Measurements from ENCODE around the gene NUPR1.

The NUPR1 gene, protein sequence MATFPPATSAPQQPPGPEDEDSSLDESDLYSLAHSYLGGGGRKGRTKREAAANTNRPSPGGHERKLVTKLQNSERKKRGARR

DNA sequence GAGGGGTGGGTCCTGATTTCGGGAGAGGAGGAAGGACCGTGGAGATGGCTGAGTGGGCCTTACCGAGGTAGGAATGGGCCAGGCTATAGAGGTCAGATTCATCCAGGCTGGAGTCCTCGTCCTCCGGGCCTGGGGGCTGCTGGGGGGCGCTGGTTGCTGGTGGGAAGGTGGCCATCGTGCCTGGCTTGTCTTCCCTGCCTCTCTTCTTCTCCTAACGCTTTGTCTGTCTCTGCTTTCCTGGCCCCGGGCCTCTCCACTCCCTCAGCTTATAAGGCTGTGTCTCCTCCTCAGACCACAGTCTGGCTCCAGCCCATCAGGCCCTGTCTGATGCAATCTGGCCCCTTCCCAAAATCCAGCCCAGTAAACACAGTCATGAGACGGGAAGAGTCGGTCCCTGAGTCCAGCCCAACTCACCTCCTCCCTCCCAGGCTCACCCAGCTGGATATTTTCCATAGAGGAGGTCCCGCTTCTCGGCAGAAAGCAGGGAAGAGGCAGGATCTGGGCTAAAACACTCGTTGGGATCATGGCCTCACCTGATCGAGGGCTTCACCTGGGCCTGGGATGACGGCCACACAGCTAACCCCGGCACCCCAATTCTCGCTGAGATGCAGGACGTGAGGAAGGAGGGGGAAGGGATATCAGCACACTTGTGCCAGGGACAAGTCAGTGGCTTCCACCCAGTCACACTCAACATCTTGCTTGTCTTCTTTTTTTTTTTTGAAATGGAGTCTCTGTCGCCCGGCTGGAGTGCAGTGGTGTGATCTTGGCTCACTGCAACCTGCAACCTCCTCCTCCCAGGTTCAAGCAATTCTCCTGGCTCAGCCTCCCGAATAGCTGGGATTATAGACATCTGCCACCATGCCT is at the start of gene NUPR1:
TSS of gene NUPR1 (minus strand) at position 242 of the 864 bp plus-strand sequence. CDS start at position 175, 67 bp downstream.
- DNase-seq: no peak
- TF ChIP-seq GATA1 (IDR thresholded peaks at IDR 0.05; ENCODE audit: low read depth, low read length): no peak
- no peak for TF ChIP-seq POLR2A (IDR thresholded peaks at IDR 0.05; ENCODE audit: low read length)

DNA sequence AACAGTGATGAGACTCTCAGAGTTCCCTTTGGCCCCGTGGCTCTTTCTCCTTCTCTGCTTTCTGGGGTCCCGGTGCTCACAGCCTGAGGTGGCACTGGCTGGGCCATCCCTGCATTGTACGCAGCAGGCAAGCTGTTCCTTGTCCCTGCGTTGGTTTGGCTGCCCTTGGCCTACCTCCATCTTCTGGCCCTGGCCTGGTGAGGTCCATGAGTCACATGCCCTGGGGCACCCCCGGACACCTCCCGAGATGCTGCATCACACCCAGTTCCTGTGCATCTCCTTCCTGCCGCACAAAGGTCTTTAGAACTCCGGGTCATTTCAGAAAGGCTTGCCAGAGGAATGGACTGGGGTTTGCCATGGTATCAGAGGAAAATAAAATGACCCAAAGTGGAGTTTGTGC is 48.6 kb upstream of the NUPR1 start:
- DNase-seq: no peak
- TF ChIP-seq POLR2A (IDR thresholded peaks at IDR 0.05; ENCODE audit: low read length): no peak
- no peak for TF ChIP-seq GATA1 (IDR thresholded peaks at IDR 0.05; ENCODE audit: low read depth, low read length)

DNA sequence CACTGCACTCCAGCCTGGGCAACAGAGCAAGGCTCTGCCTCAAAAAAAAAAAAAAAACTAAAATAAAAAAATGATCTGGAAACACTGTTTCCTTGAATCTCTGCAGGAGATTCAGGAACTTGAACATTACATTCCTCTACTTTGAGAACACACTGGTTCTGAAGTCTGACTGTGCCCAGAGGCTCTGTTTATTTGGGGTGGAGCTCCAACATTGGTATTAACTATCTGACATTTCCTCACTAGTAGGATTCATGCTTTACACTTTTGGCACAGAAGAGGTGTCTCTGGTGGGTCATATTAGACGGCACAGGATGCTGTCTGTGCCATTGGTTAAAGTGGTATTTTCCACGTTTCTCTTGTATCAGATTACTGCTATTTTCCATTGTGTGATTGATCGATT is 47.7 kb upstream of the NUPR1 start:
- no peak for DNase-seq
- TF ChIP-seq POLR2A (IDR thresholded peaks at IDR 0.05; ENCODE audit: low read length): no peak
- no peak for TF ChIP-seq GATA1 (IDR thresholded peaks at IDR 0.05; ENCODE audit: low read depth, low read length)

DNA sequence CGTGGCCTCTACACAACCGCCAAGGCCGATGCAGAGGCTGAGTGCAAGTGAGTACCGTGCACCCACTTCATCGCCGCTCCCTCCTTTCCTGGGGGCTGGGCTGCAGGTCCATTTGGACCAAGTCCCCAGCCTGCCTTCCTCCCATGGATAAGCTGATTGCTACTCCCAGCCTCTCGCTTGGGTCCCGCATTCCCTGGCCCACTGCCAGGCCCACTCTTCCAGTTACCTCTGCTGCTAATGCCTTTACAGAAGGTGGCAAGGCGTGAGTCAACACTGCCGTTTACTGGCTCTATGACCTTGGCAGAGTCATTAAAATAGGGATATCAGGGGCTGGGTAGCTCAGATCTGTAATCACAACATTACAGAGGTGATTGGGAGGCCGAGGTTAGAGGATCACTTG is 46.9 kb upstream of the NUPR1 start:
- no peak for DNase-seq
- no peak for TF ChIP-seq POLR2A (IDR thresholded peaks at IDR 0.05; ENCODE audit: low read length)
- no peak for TF ChIP-seq GATA1 (IDR thresholded peaks at IDR 0.05; ENCODE audit: low read depth, low read length)

DNA sequence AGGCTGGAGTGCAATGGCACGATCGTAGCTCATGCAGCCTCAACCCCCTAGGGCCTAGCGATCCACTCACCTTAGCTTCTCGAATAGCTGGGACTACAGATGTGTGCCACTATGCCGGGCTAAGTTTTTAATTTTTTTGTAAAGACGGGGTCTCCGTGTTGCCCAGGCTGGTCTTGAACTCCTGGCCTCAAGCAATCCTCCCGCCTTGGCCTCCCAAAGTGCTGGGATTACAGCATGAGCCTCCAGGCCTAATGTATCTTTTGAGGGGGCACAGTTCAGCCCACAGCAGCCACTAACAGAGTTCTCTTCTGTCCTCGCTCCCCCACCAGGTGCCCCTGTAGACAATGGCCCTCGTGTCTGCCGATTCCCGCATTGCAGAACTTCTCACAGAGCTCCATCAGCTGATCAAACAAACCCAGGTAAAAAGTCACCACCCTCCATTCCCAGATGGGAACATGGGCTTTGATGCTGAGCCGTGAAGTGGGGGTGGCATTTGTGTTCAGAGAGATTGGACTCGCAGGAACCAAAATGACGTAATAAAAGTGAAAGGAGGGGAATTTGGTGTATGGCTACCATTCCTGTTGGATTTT is 42.0 kb upstream of the NUPR1 start:
- TF ChIP-seq GATA1 (IDR thresholded peaks at IDR 0.05; ENCODE audit: low read depth, low read length) (no peak), POLR2A (IDR thresholded peaks at IDR 0.05; ENCODE audit: low read length) (no peak)
- no peak for DNase-seq

DNA sequence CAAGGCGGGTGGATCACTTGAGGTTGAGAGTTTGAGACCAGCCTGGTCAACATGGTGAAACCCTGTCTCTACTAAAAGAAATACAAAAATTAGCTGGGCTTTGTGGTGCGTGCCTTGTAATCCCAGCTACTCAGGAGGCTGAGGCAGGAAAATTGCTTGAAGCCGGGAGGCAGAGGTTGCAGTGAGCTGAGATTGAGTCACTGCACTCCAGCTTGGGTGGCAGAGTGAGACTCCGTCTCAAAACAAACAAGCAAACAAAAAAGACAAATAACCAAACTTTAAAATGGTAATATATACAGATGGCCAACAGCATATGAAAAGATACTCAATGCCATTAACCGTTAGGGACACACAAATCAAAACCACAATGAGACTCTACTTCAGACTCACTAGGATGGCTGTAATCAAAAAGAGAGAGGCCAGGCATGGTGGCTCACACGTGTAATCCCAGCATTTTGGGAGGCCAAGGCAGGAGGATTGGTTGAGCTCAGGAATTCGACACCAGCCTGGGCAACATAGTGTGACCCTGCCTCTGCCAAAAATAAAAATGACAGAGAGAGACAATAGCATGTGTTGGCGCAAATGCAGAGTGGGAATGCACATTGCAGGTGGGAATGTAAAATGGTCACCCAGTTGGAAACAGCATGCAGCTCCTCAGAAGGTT is 36.8 kb upstream of the NUPR1 start:
- no peak for DNase-seq
- no peak for TF ChIP-seq POLR2A (IDR thresholded peaks at IDR 0.05; ENCODE audit: low read length)
- no peak for TF ChIP-seq GATA1 (IDR thresholded peaks at IDR 0.05; ENCODE audit: low read depth, low read length)

DNA sequence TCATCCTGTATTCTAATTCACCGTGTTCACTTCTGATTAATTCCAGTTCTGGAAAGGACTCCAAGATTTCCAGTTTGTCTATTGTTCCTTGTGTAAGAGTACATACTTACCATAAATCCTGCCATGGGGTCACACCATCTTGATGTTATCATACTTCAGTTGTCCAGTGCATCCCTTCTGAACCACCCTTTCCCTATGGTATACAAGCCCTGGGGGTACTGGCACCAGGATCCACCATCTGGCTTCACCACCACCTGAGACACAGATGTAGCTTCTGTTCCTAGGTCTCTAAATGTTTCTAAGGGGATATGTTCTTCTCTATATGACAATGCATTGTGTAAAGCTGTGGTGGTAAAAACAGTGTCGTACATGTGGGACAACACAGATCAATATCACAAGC is 36.2 kb upstream of the NUPR1 start:
- TF ChIP-seq GATA1 (IDR thresholded peaks at IDR 0.05; ENCODE audit: low read depth, low read length) (no peak), POLR2A (IDR thresholded peaks at IDR 0.05; ENCODE audit: low read length) (no peak)
- no peak for DNase-seq

DNA sequence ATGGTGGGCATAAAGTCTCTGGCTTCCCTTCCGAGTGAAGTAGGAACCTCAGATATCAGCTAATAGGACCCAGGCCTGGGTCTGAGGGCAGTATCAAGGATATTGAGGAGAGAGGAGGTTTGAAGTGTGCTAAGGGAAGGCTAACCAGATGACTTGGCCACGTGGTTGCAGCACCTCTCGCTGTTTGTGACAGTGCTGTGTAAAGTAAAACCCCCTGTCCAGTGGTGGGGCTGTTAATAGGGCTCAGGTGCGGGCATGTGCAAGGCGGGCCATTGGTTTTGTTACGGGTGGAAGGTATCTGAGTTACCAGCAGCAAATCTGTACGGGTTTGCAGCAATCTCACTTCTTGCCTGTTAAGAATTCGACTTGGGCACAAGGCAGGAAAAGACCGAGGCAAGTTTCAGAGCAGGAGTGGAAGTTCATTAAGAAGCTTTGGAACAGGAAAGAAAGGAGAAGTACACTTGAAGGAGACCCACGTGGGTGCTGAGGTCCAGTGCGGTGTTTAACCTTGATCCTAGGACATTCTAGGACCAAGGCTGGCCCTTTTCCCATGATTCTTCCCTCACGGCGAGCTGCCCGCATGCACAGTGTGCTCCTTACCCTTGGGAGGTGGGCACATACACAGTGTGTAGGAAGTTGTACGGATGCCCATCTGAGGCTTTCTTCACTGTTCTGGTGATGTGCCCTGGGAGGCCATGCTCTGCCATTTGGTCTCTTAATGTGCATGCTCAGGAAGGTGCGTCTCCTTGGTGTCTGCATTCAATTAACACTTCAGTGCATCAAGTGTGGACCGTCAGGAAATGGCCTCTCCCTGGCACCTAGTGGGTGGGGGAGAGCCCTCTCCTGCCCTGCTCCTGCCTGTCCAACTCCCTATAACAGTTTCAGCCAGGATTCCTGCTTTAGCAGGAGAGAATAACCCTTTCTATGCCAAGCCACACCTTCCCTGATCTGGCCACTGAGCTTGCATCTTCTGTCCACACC is 35.3 kb upstream of the NUPR1 start:
- DNase-seq: no peak
- no peak for TF ChIP-seq POLR2A (IDR thresholded peaks at IDR 0.05; ENCODE audit: low read length)
- no peak for TF ChIP-seq GATA1 (IDR thresholded peaks at IDR 0.05; ENCODE audit: low read depth, low read length)

DNA sequence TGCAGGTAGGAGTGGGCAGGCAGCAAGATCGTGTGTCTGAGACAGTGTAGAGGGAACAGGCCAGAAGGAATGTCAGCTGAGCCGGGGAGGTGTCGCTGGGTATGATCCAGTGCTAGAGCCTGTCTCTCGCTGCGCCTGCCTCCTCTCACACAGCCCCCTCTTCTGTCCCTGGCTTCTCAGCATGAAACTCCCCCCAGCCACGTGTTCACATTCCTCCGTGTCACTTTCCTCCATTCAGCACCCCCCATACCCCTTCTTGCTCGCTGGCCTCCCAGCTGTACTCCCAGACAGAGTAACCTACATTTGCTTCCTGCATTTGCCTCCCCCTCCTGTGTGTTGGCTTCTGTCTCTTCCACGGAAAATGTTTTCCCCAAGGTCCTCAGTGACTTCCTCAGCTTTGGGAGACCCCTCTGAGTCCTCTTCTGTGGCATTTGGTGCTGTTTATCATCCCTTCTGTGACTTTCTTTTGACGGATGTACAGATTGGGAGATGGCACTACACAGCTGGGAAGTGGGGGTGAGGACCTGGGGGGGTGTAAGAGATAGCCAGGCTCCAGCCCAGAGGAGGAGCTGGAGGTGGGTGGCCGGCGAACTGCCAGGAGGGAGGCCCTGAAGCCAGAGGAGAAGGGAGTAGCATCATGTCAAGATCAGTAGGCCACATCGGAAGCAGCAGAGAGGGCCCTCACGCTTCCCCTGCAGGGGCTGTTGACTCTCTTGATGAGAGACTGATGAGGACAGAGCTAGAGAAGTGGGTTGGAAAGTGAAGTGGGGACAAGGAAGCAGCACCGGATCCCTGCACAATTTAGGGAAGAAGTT is 34.1 kb upstream of the NUPR1 start:
- no peak for TF ChIP-seq GATA1 (IDR thresholded peaks at IDR 0.05; ENCODE audit: low read depth, low read length)
- no peak for TF ChIP-seq POLR2A (IDR thresholded peaks at IDR 0.05; ENCODE audit: low read length)
- DNase-seq: no peak

DNA sequence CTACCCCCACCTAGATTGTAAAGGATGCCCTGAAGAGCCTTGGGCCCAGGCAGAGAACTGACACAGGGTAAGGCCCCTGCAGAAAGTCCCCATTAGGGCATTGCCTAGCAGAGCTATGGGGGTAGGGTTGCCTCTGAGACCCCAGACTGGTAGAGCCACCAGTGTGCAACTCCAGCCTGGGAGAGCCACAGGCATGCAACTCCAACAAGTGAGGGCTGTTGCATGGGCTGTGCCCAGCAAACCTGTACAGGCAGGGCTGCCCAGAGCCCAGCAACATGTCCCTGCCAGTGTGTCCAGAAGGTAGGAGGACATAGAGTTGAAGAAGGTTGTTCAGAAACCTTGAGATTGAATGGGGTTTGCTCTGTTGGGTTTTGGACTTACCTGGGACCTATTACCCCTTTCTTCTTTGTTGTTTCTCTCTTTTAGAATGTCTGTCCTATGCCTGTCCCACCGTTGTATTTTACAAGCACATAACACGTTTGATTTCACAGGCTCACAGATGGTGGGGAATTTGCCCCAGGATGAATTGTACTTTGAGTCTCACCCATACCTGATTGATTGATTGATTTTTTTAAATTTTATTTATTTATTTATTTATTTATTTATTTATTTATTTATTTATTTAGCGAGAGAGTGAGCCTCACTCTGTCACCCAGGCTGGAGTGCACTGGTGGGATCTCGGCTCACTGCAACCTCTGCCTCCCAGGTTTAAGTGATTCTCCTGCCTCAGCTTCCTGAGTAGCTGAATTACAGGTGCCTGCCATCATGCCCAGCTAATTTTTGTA is 31.4 kb upstream of the NUPR1 start:
- no peak for DNase-seq
- TF ChIP-seq GATA1 (IDR thresholded peaks at IDR 0.05; ENCODE audit: low read depth, low read length) (no peak), POLR2A (IDR thresholded peaks at IDR 0.05; ENCODE audit: low read length) (no peak)

DNA sequence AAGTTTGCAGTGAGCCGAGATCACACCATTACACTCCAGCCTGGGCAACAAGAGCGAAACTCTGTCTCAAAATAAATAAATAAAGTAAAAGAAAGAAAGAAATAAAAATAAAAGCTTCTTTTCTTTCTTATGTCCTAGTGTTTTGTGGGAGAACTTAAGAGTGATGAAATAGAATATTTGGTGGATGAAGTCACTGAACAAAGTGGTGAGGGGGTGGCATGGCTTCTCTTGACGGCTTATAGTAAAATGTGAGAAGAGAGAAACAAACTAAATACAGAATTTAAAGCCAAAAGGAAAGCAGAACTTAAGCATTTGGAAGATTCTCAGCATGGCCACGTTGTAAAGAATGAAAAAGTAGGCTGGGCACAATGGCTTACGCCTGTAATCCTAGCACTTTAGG is 30.2 kb upstream of the NUPR1 start:
- DNase-seq: no peak
- no peak for TF ChIP-seq GATA1 (IDR thresholded peaks at IDR 0.05; ENCODE audit: low read depth, low read length)

DNA sequence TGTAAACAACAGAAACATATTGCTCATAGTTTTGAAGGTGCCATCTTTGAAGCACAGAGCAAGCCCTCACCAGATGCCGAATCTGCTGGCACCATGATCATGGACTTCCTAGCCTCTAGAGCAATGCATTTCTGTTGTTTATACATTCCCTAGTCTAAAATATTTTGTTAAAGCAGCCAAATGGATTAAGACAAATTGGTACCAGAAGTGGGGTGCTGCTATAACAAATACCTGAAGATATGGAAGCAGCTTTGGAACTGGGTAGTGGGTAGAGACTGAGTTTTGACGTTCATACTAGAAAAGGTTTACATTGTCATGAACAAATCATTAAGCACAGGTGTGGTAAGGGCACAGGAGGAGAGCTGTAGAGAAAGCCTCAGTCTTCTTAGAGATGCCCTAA is 28.5 kb upstream of the NUPR1 start:
- peak in 1 of 2 experiments; percentile 12 for DNase-seq
- TF ChIP-seq GATA1 (IDR thresholded peaks at IDR 0.05; ENCODE audit: low read depth, low read length) (no peak), POLR2A (IDR thresholded peaks at IDR 0.05; ENCODE audit: low read length) (no peak)

DNA sequence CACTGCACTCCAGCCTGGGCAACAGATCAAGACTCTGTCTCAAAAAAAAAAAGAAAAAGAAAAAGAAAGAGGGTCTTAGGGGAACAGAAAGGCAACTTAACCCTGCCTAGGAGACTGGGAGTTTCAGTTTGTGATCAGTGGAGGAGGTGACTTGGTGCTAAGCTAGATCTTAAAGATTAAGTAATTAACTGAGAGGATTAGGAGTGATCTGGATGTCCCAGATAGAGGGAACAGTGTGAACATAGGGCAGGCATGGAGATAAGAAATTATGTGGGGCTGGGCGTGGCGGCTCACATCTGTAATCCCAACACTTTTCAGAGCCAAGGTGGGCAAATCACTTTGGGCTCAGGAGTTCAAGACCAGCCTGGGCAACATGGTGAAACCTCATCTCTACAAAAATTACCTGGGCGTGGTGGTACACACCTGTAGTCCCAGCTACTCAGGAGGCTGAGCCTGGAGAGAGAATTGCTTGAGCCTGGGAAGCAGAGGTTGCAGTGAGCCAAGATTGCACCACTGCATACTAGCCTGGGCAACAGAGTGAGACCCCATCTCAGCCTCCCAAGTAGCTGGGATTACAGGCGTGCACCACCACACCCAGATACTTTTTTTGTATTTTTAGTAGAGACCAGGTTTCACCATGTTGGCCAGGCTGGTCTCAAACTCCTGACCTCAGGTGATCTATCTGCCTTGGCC is 27.6 kb upstream of the NUPR1 start:
- peak in 1 of 2 experiments; percentile 63 for DNase-seq

Measured in erythroblast (primary cell).